H1 (cell line): Measurements from ENCODE around the gene ZSCAN5A. TPM values are rescaled to one million over a fixed set of nuclear protein-coding genes. Genes with fewer than 3 reads are reported as not detected.

ENCODE experiments used
- CTCF ChIP-seq, 3 experiments: IDR thresholded peaks; 1 replicate in 2 of 3; 2 replicates in 1 of 3; pipeline versions ENCODE4 v1.5.1 to v1.6.1; 2011; ENCODE audit warnings: low read length in 3 of 3, mild to moderate bottlenecking in 3 of 3, inconsistent platforms in 2 of 3, low read depth in 1 of 3, moderate library complexity in 1 of 3; ENCODE audit not compliant: insufficient read depth in 1 of 3; ENCODE audit errors: control extremely low read depth in 1 of 3
- MAFK ChIP-seq: IDR thresholded peaks from 2 replicates; pipeline ENCODE4 v1.6.1; 2012; ENCODE audit warnings: low read depth, mild to moderate bottlenecking, improper control_type of control experiment, low read length
- SIX5 ChIP-seq: IDR thresholded peaks from 2 replicates; pipeline ENCODE4 v1.6.1; 2011; ENCODE audit warnings: mild to moderate bottlenecking, low read depth, low read length
- polyA plus RNA-seq, 7 experiments: library from polyadenylated mRNA; depleted of rRNA in 3 of 7; stranded (reverse) in 5 of 7; unstranded in 2 of 7; fragments of >200 nt in 5 of 7; fragments of 200-250 nt in 2 of 7; gene quantifications; 1 replicate in 5 of 7; 2 replicates in 1 of 7; 4 replicates in 1 of 7; pipeline versions ENCODE4 v1.2.1 to v1.2.3, GENCODE V29; 2011 to 2013; ENCODE audit warnings: missing spikeins in 2 of 7, mixed read lengths in 2 of 7
- total RNA-seq: library from RNA; stranded (reverse); fragmentation: NEBNext Ultra II Directional; extraction: Animal tissue kit (Norgen Biotek cat#: 25700); gene quantifications from 2 replicates; pipeline ENCODE4 v1.2.1, GENCODE V29; 2021

The ZSCAN5A gene
- total and polyA plus RNA-seq, 2 of the 8 experiments (the other 6 are each of a cell fraction or from before 2014, with no cell fraction given): 8.6 to 11.0 TPM

GRCh38 chr19:56315077-56315828 is 614 bp upstream of the ZSCAN5A start (continued):
- TF ChIP-seq CTCF (IDR thresholded peaks at IDR 0.05; ENCODE audit: control extremely low read depth in 1 of 3, insufficient read depth in 1 of 3, low read depth in 1 of 3, low read length in 3 of 3) (no peak), SIX5 (no peak; the same call in none of the 2 replicates), MAFK (no peak)
